Measurements from ENCODE around the gene SLPI. TPM values are rescaled to one million over a fixed set of nuclear protein-coding genes. Genes with fewer than 3 reads are reported as not detected.

Gene SLPI
- total and polyA plus RNA-seq, 10 of the 15 experiments (the other 5 are each of a cell fraction or from before 2014, with no cell fraction given), result 0.56 to 1.4 TPM; not detected in 8

DNA sequence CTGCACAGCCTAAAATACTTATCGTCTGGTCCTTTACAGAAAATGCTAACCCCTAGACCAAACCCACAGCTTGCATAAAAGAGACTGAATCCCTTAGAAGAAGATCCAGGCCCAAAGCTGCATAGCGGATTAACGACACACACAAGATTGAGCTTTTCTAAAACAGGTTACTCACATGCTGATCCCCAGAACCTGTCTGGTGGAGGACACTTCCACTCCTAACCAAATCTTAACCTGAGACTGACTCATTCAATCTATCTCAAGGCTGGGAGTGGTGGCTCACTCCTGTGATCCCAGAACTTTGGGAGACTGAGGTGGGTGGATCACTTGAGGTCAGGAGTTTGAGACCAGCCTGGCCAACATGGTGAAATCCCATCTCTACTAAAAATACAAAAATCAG lies 2.8 kb upstream of the SLPI start:
- CTCF ChIA-PET, result interaction anchor here (1.4 kb wide), 1 partner anchor 37 kb away, joined by 4 read pairs; no protein-coding TSS in a partner anchor
- WGBS (ENCODE audit: insufficient coverage, insufficient replicate concordance, low lambda C conversion rate, missing lambda C conversion rate), result 72% methylated on average over 3 of the region's 3 CpGs
- no TSS peak for BruUV-seq (replicated peaks)

More for the DNA sequence above, 2.8 kb upstream of the SLPI start:
- Histone ChIP-seq H3K9ac (ENCODE audit: control insufficient read depth, insufficient read depth, low read length) (no peak overlapping the region), H3K4me2 (ENCODE audit: control insufficient read depth, insufficient read depth) (no peak overlapping the region), H3K9me3 (replicated peaks; ENCODE audit: control insufficient read depth, insufficient read depth, low read length) (no peaks in the 10 kb centered on the region), H3K79me2 (ENCODE audit: control insufficient read depth, insufficient read depth, low read length) (no peaks in the 10 kb centered on the region), H3K27me3 (replicated peaks in 1 of 2; ENCODE audit: control insufficient read depth in 2 of 2, insufficient read depth in 2 of 2, low read length in 1 of 2) (peaks cover under 1 to 7% of the 10 kb centered on the region in 2 experiments), H2AFZ (ENCODE audit: control insufficient read depth, low read depth, low read length) (no peak overlapping the region), H3K4me3 (no peak overlapping the region), H3K36me3 (ENCODE audit: control insufficient read depth in 2 of 2, insufficient read depth in 2 of 2, low read length in 1 of 2) (no peaks in the 10 kb centered on the region), H3K4me1 (ENCODE audit: control insufficient read depth, insufficient read depth, low read length) (peaks cover 4% of the 10 kb centered on the region), H4K20me1 (ENCODE audit: control insufficient read depth, insufficient read depth) (no peaks in the 10 kb centered on the region), H3K27ac (ENCODE audit: control insufficient read depth, insufficient read depth) (no peak overlapping the region)
- ATAC-seq (no peak), FAIRE-seq (no peak), DNase-seq (ENCODE audit: low read depth, low spot score) (no peak)
- TF ChIP-seq EED (IDR thresholded peaks at IDR 0.05; ENCODE audit: low read depth), result no peak
- TF ChIP-seq MTA2 (IDR thresholded peaks at IDR 0.05; ENCODE audit: low read depth), result no peak
- no peak for TF ChIP-seq EZH2 (IDR thresholded peaks at IDR 0.05; ENCODE audit: borderline replicate concordance, control insufficient read depth, low read depth, low read length)
- no peak for TF ChIP-seq MEF2A (IDR thresholded peaks at IDR 0.05; ENCODE audit: insufficient read depth, low read depth, low read length)
- TF ChIP-seq ZNF217 (IDR thresholded peaks at IDR 0.05), result no peak
- no peak for TF ChIP-seq ZSCAN29 (IDR thresholded peaks at IDR 0.05)
- no peak for TF ChIP-seq BHLHE40 (IDR thresholded peaks at IDR 0.05; ENCODE audit: borderline replicate concordance in 1 of 2, low read depth in 2 of 2, low read length in 1 of 2)
- TF ChIP-seq ZNF274 (IDR thresholded peaks at IDR 0.05; ENCODE audit: insufficient read depth, insufficient read length), result no peak
- TF ChIP-seq, protein P1, sequence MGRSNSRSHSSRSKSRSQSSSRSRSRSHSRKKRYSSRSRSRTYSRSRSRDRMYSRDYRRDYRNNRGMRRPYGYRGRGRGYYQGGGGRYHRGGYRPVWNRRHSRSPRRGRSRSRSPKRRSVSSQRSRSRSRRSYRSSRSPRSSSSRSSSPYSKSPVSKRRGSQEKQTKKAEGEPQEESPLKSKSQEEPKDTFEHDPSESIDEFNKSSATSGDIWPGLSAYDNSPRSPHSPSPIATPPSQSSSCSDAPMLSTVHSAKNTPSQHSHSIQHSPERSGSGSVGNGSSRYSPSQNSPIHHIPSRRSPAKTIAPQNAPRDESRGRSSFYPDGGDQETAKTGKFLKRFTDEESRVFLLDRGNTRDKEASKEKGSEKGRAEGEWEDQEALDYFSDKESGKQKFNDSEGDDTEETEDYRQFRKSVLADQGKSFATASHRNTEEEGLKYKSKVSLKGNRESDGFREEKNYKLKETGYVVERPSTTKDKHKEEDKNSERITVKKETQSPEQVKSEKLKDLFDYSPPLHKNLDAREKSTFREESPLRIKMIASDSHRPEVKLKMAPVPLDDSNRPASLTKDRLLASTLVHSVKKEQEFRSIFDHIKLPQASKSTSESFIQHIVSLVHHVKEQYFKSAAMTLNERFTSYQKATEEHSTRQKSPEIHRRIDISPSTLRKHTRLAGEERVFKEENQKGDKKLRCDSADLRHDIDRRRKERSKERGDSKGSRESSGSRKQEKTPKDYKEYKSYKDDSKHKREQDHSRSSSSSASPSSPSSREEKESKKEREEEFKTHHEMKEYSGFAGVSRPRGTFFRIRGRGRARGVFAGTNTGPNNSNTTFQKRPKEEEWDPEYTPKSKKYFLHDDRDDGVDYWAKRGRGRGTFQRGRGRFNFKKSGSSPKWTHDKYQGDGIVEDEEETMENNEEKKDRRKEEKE (IDR thresholded peaks at IDR 0.05), result no peak
- TF ChIP-seq, protein P2, sequence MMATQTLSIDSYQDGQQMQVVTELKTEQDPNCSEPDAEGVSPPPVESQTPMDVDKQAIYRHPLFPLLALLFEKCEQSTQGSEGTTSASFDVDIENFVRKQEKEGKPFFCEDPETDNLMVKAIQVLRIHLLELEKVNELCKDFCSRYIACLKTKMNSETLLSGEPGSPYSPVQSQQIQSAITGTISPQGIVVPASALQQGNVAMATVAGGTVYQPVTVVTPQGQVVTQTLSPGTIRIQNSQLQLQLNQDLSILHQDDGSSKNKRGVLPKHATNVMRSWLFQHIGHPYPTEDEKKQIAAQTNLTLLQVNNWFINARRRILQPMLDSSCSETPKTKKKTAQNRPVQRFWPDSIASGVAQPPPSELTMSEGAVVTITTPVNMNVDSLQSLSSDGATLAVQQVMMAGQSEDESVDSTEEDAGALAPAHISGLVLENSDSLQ (IDR thresholded peaks at IDR 0.05), result no peak
- TF ChIP-seq NR2C2 (IDR thresholded peaks at IDR 0.05; ENCODE audit: borderline replicate concordance, control insufficient read depth, insufficient read length, low read depth), result no peak
- no peak for TF ChIP-seq SP1 (IDR thresholded peaks at IDR 0.05; ENCODE audit: low read depth, low read length)
- no peak for TF ChIP-seq ESRRA (IDR thresholded peaks at IDR 0.05; ENCODE audit: low read length)
- no peak for TF ChIP-seq POLR2AphosphoS2 (IDR thresholded peaks at IDR 0.05; ENCODE audit: low read depth, low read length)
- TF ChIP-seq ZZZ3 (IDR thresholded peaks at IDR 0.05; ENCODE audit: control insufficient read depth, insufficient read length, low read depth), result no peak
- in situ Hi-C loops (cut with MboI), result no loop called here
- intact Hi-C loops (cut with micrococcal nuclease; ENCODE audit: unreplicated experiment), result no loop called here
- ChIA-PET SMC1A (ENCODE audit: uncharacterized antibody, unreplicated experiment) (no interaction called here), RAD21 (ENCODE audit: unreplicated experiment) (no interaction called here), POLR2A (no interaction called here)
